ENCODE data around the gene C12orf56. TPM values are rescaled to one million over a fixed set of nuclear protein-coding genes. Genes with fewer than 3 reads are reported as not detected.

C12orf56 gene
- total and polyA plus RNA-seq, 7 donors: 0.22 to 2.1 (median 0.44) TPM; not detected in 3

- Histone ChIP-seq H3K27ac (peak within 1 kb of the TSS; percentile 96 to 100 (median 98)), H3K36me3 (no peaks in the 10 kb centered on the region), H3K4me1 (peaks cover 0 to 21% (median 11%) of the 10 kb centered on the region in 4 donors), H3K9me3 (no peaks in the 10 kb centered on the region), H3K4me3 (peak within 1 kb of the TSS; percentile 85 to 97 (median 94)), H3K27me3 (no peaks in the 10 kb centered on the region)
- TF ChIP-seq EP300 (IDR thresholded peaks at IDR 0.05) (peak in 2 of 4 donors; percentile 39 to 62), POLR2AphosphoS5 (IDR thresholded peaks at IDR 0.05) (peak; percentile 9 to 78 (median 38)), POLR2A (IDR thresholded peaks at IDR 0.05) (no peak)
- TF ChIP-seq, protein P1, sequence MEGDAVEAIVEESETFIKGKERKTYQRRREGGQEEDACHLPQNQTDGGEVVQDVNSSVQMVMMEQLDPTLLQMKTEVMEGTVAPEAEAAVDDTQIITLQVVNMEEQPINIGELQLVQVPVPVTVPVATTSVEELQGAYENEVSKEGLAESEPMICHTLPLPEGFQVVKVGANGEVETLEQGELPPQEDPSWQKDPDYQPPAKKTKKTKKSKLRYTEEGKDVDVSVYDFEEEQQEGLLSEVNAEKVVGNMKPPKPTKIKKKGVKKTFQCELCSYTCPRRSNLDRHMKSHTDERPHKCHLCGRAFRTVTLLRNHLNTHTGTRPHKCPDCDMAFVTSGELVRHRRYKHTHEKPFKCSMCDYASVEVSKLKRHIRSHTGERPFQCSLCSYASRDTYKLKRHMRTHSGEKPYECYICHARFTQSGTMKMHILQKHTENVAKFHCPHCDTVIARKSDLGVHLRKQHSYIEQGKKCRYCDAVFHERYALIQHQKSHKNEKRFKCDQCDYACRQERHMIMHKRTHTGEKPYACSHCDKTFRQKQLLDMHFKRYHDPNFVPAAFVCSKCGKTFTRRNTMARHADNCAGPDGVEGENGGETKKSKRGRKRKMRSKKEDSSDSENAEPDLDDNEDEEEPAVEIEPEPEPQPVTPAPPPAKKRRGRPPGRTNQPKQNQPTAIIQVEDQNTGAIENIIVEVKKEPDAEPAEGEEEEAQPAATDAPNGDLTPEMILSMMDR (IDR thresholded peaks at IDR 0.05): no peak
- DNase-seq: peak; percentile 97
- 10 to 12% methylated on average over 60 of the region's 60 CpGs for WGBS, 2 donors
- intact Hi-C loops (cut with DNase I): loop anchor here (2.0 to 10.0 kb wide), 5 partner anchors 49 to 627 kb away; partner anchors contain the start of genes RXYLT1 and TBK1
These were observed 13.3 kb upstream of the C12orf56 start, which contains the start of gene XPOT for GRCh38 chr12:64403707-64404469. Gene XPOT, plus strand, starts transcription at chr12:64404392. Its CDS starts 5,644 bp downstream, at chr12:64410036.

- Histone ChIP-seq H3K27me3 (no peaks in the 10 kb centered on the region), H3K27ac (no peak overlapping the region), H3K9me3 (no peaks in the 10 kb centered on the region), H3K4me3 (no peak overlapping the region), H3K4me1 (peaks cover 0 to 21% (median 11%) of the 10 kb centered on the region in 4 donors), H3K36me3 (no peaks in the 10 kb centered on the region)
- DNase-seq: no peak
- TF ChIP-seq POLR2A (IDR thresholded peaks at IDR 0.05) (no peak), POLR2AphosphoS5 (IDR thresholded peaks at IDR 0.05) (no peak), EP300 (IDR thresholded peaks at IDR 0.05) (no peak)
- TF ChIP-seq, protein P1 (IDR thresholded peaks at IDR 0.05): no peak
- WGBS, 2 donors: 87 to 92% methylated on average over 5 of the region's 5 CpGs
- intact Hi-C loops (cut with DNase I): loop anchor here (5.0 to 10.0 kb wide), 3 partner anchors 293 to 625 kb away; partner anchors contain the start of gene RXYLT1
These were observed 11.6 kb upstream of the C12orf56 start for GRCh38 chr12:64402181-64402580.

GRCh38 chr12:64400041-64400440 is 9.5 kb upstream of the C12orf56 start:
- H3K4me3 ChIP-seq: no peak overlapping the region
- no peak overlapping the region for H3K27ac ChIP-seq
- 66 to 71% methylated on average over 4 of the region's 4 CpGs for WGBS, 2 donors
- no peaks in the 10 kb centered on the region for H3K36me3 ChIP-seq
- no peaks in the 10 kb centered on the region for H3K9me3 ChIP-seq
- TF ChIP-seq POLR2AphosphoS5 (IDR thresholded peaks at IDR 0.05): no peak
- TF ChIP-seq EP300 (IDR thresholded peaks at IDR 0.05): no peak
- TF ChIP-seq, protein P1 (IDR thresholded peaks at IDR 0.05): no peak
- TF ChIP-seq POLR2A (IDR thresholded peaks at IDR 0.05): no peak
- H3K27me3 ChIP-seq: no peaks in the 10 kb centered on the region
- peaks cover 0 to 6% (median 2%) of the 10 kb centered on the region in 4 donors for H3K4me1 ChIP-seq
- intact Hi-C loops (cut with DNase I): loop anchor here (5.0 to 10.0 kb wide), 3 partner anchors 295 to 623 kb away; partner anchors contain the start of gene RXYLT1
- no peak for DNase-seq

DNA sequence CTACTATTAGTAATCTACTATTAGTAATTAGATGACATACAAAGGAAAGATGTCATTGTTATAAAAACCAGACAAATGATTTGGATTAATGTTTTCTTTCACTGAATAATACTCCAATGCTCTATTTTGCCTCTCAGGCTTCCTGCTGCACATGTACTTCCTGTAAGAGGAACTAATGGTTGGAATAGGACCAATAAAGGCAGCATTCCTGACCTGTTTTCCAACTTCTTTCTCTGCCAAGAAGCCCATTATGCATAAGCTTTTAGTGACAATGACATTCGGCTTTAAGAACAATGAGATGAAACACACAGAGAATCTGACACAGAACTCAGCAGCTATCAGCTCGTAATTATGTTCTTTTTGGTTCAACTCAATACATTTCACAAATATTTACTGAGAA is 5.2 kb upstream of the C12orf56 start:
- Histone ChIP-seq H3K4me1 (peaks cover 0 to 3% (median under 1%) of the 10 kb centered on the region in 4 donors), H3K36me3 (no peaks in the 10 kb centered on the region), H3K4me3 (no peak overlapping the region), H3K27me3 (peaks cover 3 to 20% (median 8%) of the 10 kb centered on the region in 3 donors), H3K9me3 (no peaks in the 10 kb centered on the region), H3K27ac (no peak overlapping the region)
- intact Hi-C loops (cut with DNase I): no loop called here
- DNase-seq: no peak
- 62 to 78% methylated on average over 2 of the region's 2 CpGs for WGBS, 2 donors
- TF ChIP-seq EP300 (IDR thresholded peaks at IDR 0.05): no peak
- TF ChIP-seq POLR2AphosphoS5 (IDR thresholded peaks at IDR 0.05): no peak
- TF ChIP-seq POLR2A (IDR thresholded peaks at IDR 0.05): no peak
- TF ChIP-seq, protein P1 (IDR thresholded peaks at IDR 0.05): no peak

All from sigmoid colon (tissue), 7 donors.